HepG2 (cell line): ENCODE results near the gene UBE2Q2.

Experiments used
- BCL6 ChIP-seq: IDR thresholded peaks from 2 replicates; pipeline ENCODE4 v1.6.1; 2016; ENCODE audit warnings: missing genetic modification reagents, missing compliant biosample characterization
- CTCF ChIP-seq: sonication (generic); formaldehyde crosslinking; IDR thresholded peaks from 2 replicates; pipeline ENCODE4 v1.5.0; 2020; ENCODE audit warnings: mild to moderate bottlenecking, missing genetic modification reagents, moderate library complexity
- HDAC2 ChIP-seq: sonication (generic); formaldehyde crosslinking; IDR thresholded peaks from 2 replicates; pipeline ENCODE4 v1.4.0; 2020; ENCODE audit warnings: missing genetic modification reagents
- UBTF ChIP-seq: sonication (generic); formaldehyde crosslinking; IDR thresholded peaks from 2 replicates; pipeline ENCODE4 v1.4.0; 2020; ENCODE audit warnings: mild to moderate bottlenecking, missing genetic modification reagents
- ZBTB37 ChIP-seq: sonication (generic); formaldehyde crosslinking; IDR thresholded peaks from 2 replicates; pipeline ENCODE4 v1.4.0; 2020; ENCODE audit warnings: mild to moderate bottlenecking, missing genetic modification reagents
- ZNF20 ChIP-seq: sonication (generic); formaldehyde crosslinking; IDR thresholded peaks from 2 replicates; pipeline ENCODE4 v1.4.0; 2020; ENCODE audit warnings: mild to moderate bottlenecking, moderate library complexity, missing genetic modification reagents

- TF ChIP-seq CTCF (CRISPR knock-in tag), result no peak
- TF ChIP-seq HDAC2 (CRISPR knock-in tag), result no peak
- TF ChIP-seq UBTF (CRISPR knock-in tag), result no peak
- no peak for TF ChIP-seq BCL6
- TF ChIP-seq ZNF20 (CRISPR knock-in tag), result no peak
- no peak for TF ChIP-seq ZBTB37 (CRISPR knock-in tag)
Observed at GRCh38 chr15:75905231-75905630, 62.0 kb downstream of the UBE2Q2 start.
